Activated T-helper 9 cell treated with anti-CD3 and anti-CD28 coated beads, Interleukin-2, amount 50 U/mL, for 16 hours (primary cell): ENCODE data around the gene RRP9.
"Not testable (repeated sequence)": the region's sequence is repeated elsewhere in the genome, so short reads cannot be mapped to it uniquely, and the experiment has no call there.

Experiments
- DNase-seq: peaks from one replicate; pipeline ENCODE4 v3.0.0-alpha.2; 2020; ENCODE audit warnings: low read depth

RRP9 gene

GRCh38 chr3:51938780-51939425, 2.8 kb downstream of the RRP9 start:
- DNase-seq, result no peak

GRCh38 chr3:51937611-51938450, 3.9 kb downstream of the RRP9 start:
- no peak for DNase-seq

GRCh38 chr3:51937014-51937413, 4.7 kb downstream of the RRP9 start:
- no peak for DNase-seq

GRCh38 chr3:51935886-51936755, 5.6 kb downstream of the RRP9 start:
- no peak for DNase-seq

- DNase-seq, result no peak
These were observed 6.5 kb downstream of the RRP9 start for GRCh38 chr3:51934991-51935885.

- DNase-seq, result no peak
These were observed 7.4 kb downstream of the RRP9 start for GRCh38 chr3:51934139-51934850.

- DNase-seq, result no peak
These were observed 8.1 kb downstream of the RRP9 start for GRCh38 chr3:51933471-51934138.

GRCh38 chr3:51932471-51933370, 9.0 kb downstream of the RRP9 start:
- no peak for DNase-seq

GRCh38 chr3:51931756-51932155, 9.9 kb downstream of the RRP9 start:
- DNase-seq, result no peak

- no peak for DNase-seq
These were observed 11.3 kb downstream of the RRP9 start for GRCh38 chr3:51930439-51930838.

- no peak for DNase-seq
These were observed 12.2 kb downstream of the RRP9 start for GRCh38 chr3:51929420-51930003.

GRCh38 chr3:51928981-51929380, 12.7 kb downstream of the RRP9 start:
- DNase-seq, result not testable (repeated sequence)

GRCh38 chr3:51928438-51928837, 13.3 kb downstream of the RRP9 start:
- DNase-seq, result no peak

- DNase-seq, result no peak
These were observed 14.4 kb downstream of the RRP9 start for GRCh38 chr3:51927061-51927977.

GRCh38 chr3:51921081-51921578, 20.6 kb downstream of the RRP9 start:
- DNase-seq, result no peak

- DNase-seq, result no peak
These were observed 25.3 kb downstream of the RRP9 start for GRCh38 chr3:51916418-51916817.

- no peak for DNase-seq
These were observed 33.7 kb downstream of the RRP9 start for GRCh38 chr3:51908026-51908425.
